Tibial artery (tissue), 4 donors: ENCODE measurements around the gene NPVF.

ENCODE experiments used
- DNase-seq, 2 donors: peaks; one replicate each; pipeline ENCODE4 v3.0.0-alpha.2; 2019
- H3K27ac ChIP-seq, 2 donors: fragments of 200-600 bp; sonication (generic) in 1 of 2; 1 replicate in 1 of 2; 2 replicates in 1 of 2; pipeline ENCODE4 v1.5.1; 2018 to 2019; ENCODE audit warnings: mild to moderate bottlenecking in 1 of 2
- H3K27me3 ChIP-seq, 2 donors: fragments of 200-600 bp; sonication (generic) in 1 of 2; one replicate each; pipeline versions ENCODE4 v1.5.1 to v1.6.0; 2016 to 2019
- H3K36me3 ChIP-seq, 3 donors: fragments of 200-600 bp; sonication (generic) in 2 of 3; one replicate each; pipeline ENCODE4 v1.5.1; 2016 to 2019; ENCODE audit warnings: mild to moderate bottlenecking in 2 of 3
- H3K4me1 ChIP-seq, 4 donors: fragments of 200-600 bp; sonication (generic) in 2 of 4; 1 replicate in 3 of 4; 2 replicates in 1 of 4; pipeline ENCODE4 v1.5.1; 2016 to 2019
- H3K4me3 ChIP-seq, 2 donors: fragments of 200-600 bp; sonication (generic) in 1 of 2; 1 replicate in 1 of 2; 2 replicates in 1 of 2; pipeline ENCODE4 v1.5.1; 2018 to 2019; ENCODE audit warnings: mild to moderate bottlenecking in 2 of 2
- H3K9me3 ChIP-seq, 3 donors: fragments of 200-600 bp; sonication (generic) in 1 of 3; one replicate each; pipeline ENCODE4 v1.5.1; 2016 to 2019
- intact Hi-C: fragments of 100-400 bp; cut with DNase I; formaldehyde crosslinking; loops from one replicate; pipeline ENCODE4 v1.15.0; 2023; ENCODE audit warnings: low total_unique reads
- TF ChIP-seq, protein P1 (sequence below), 2 experiments: fragments of 200-600 bp in 1 of 2; fragments of 450-650 bp in 1 of 2; IDR thresholded peaks; one replicate each; pipeline ENCODE4 v1.5.1; 2017 to 2019; ENCODE audit warnings: antibody characterized with exemption in 2 of 2, mild to moderate bottlenecking in 1 of 2, moderate library complexity in 1 of 2

NPVF gene

GRCh38 chr7:25260862-25261494 lies 32.7 kb upstream of the NPVF start:
- no peak for DNase-seq
- Histone ChIP-seq H3K36me3 (no peaks in the 10 kb centered on the region), H3K27me3 (no peaks in the 10 kb centered on the region), H3K9me3 (no peaks in the 10 kb centered on the region), H3K4me3 (no peak overlapping the region), H3K27ac (no peak overlapping the region), H3K4me1 (no peaks in the 10 kb centered on the region)
- TF ChIP-seq, protein P1, sequence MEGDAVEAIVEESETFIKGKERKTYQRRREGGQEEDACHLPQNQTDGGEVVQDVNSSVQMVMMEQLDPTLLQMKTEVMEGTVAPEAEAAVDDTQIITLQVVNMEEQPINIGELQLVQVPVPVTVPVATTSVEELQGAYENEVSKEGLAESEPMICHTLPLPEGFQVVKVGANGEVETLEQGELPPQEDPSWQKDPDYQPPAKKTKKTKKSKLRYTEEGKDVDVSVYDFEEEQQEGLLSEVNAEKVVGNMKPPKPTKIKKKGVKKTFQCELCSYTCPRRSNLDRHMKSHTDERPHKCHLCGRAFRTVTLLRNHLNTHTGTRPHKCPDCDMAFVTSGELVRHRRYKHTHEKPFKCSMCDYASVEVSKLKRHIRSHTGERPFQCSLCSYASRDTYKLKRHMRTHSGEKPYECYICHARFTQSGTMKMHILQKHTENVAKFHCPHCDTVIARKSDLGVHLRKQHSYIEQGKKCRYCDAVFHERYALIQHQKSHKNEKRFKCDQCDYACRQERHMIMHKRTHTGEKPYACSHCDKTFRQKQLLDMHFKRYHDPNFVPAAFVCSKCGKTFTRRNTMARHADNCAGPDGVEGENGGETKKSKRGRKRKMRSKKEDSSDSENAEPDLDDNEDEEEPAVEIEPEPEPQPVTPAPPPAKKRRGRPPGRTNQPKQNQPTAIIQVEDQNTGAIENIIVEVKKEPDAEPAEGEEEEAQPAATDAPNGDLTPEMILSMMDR (IDR thresholded peaks at IDR 0.05), result no peak
- intact Hi-C loops, result loop anchor here (5.0 kb wide), 1 partner anchor 306 kb away; no protein-coding TSS in a partner anchor

DNA sequence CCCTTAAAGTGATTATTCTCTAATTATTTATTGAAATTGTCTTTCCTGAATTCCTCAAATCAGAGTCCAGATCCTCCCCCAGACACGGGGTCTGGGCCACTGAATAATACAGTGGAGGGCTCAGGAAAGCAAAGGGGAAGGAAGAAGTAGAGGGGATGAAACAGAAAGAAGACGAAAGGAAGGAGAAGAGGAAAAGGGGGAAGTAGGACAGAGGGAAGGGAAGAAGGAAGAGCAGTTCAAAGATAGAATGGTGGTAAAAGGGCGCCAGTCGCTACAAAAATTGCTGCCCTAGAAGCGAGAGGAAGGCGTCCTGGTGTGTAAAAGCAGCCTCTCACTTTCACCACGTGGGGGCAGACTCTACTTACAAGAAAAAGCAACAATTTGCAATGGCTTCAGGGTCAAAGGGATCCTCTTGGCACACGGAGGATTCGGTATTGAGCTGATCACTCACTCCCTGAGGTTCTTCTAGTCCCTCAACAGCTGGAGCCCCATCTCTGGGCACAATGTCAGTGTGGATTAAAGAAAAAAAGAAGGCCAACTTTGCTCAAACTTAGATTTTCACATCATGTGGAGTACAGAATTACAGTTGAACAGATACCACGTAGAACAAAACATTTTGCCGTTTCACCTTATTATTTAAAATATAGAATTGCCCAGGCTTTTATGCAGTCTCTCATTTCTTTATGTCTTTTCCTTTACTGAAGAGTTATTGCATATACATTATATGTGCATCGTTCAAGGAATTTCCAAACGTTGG lies 31.4 kb upstream of the NPVF start:
- Histone ChIP-seq H3K27me3 (no peaks in the 10 kb centered on the region), H3K4me1 (no peaks in the 10 kb centered on the region), H3K9me3 (no peaks in the 10 kb centered on the region), H3K27ac (no peak overlapping the region), H3K4me3 (no peak overlapping the region), H3K36me3 (no peaks in the 10 kb centered on the region)
- intact Hi-C loops, result loop anchor here (2.0 to 5.0 kb wide), 3 partner anchors 129 to 593 kb away; no protein-coding TSS in a partner anchor
- peak; percentile 66 to 76 for DNase-seq
- TF ChIP-seq, protein P1 (IDR thresholded peaks at IDR 0.05), result peak; percentile 75 to 80

DNA sequence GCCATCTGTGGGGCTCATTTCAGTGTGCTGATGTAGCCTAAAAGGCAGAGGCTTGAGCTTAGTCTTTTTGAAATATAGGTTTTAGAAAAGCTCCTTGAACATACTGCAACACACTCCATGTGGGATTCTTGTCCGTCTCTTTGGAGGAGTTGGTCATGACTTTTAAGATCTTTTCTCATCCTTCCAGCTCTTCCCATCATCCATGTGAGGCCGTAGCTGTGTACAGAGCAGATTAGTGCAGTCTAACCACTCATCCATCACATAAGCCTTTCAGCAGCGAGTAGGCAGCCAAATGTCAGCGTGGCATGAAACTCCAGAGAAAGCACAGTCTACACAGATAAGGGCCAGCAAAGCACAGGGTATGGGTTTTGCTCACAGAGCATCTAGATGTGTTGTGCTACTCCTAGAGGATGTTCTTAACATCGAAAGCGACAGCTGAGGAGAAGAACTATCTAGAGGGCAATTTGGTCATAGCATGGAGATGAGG lies 28.1 kb upstream of the NPVF start:
- no peak for DNase-seq
- Histone ChIP-seq H3K36me3 (no peaks in the 10 kb centered on the region), H3K27ac (no peak overlapping the region), H3K4me1 (no peaks in the 10 kb centered on the region), H3K27me3 (no peaks in the 10 kb centered on the region), H3K9me3 (no peaks in the 10 kb centered on the region), H3K4me3 (no peak overlapping the region)
- intact Hi-C loops, result loop anchor here (5.0 kb wide), 1 partner anchor 596 kb away; no protein-coding TSS in a partner anchor
- TF ChIP-seq, protein P1 (IDR thresholded peaks at IDR 0.05), result no peak

DNA sequence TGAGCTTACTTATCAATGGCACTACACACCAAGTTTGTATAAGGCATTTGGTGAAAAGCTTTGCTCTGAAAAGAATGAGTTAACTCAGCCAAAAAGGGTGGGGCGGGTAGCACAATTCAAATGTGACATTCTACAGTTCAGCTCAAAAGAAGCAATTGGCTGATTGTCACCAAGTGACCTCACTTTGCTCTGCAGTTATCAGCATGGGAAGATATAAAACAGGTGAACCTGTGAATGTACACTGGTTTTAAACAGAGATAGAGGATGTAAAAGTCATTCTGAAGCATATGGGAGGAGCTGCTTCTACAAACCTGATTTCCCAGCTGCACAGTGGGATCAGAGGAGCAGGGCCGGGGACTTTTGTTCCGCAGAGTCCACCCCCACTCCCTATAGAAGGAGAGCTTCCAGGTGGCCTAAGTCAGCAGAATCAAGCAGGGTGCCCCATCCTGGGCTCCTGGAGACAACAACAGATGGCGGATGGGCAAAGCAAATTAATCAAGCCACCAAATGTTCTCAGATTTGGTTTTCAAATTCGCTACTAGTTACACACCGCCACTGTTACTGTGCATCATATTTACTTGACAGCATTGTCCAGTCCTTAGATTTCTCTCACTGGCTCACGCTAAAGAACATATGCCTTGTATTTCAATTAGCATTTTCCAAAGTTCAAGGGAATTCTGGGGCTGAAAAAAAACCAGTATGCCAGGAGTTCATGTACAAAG lies 27.5 kb upstream of the NPVF start:
- DNase-seq, result no peak
- intact Hi-C loops, result loop anchor here (5.0 kb wide), 1 partner anchor 597 kb away; no protein-coding TSS in a partner anchor

DNA sequence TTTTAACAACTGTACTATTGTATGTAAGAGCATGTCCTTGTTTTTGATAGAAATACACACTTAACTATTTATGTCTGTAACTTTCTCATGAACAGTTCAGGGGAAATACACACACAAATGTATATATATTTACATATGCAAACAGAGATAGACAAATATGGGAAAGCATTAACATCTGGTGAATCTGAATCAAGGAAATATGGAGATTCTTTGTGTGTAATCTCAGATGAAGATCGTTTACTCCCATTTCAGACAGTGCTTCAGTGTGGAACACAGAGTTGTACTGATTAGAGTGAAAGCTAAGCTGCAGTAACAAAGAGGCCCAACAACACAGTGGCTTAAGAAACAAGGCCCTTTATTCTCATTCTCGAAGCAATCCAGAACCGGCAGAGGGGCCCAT lies 26.3 kb upstream of the NPVF start:
- intact Hi-C loops, result loop anchor here (5.0 kb wide), 1 partner anchor 598 kb away; no protein-coding TSS in a partner anchor
- Histone ChIP-seq H3K9me3 (no peaks in the 10 kb centered on the region), H3K27ac (no peak overlapping the region), H3K4me3 (no peak overlapping the region), H3K27me3 (no peaks in the 10 kb centered on the region), H3K4me1 (no peaks in the 10 kb centered on the region), H3K36me3 (no peaks in the 10 kb centered on the region)
- DNase-seq, result no peak
- TF ChIP-seq, protein P1 (IDR thresholded peaks at IDR 0.05), result no peak

More for the DNA sequence above, 27.5 kb upstream of the NPVF start:
- H3K4me1 ChIP-seq, result no peaks in the 10 kb centered on the region
- H3K27me3 ChIP-seq, result no peaks in the 10 kb centered on the region
- no peaks in the 10 kb centered on the region for H3K36me3 ChIP-seq
- TF ChIP-seq, protein P1 (IDR thresholded peaks at IDR 0.05), result no peak
- H3K4me3 ChIP-seq, result no peak overlapping the region
- H3K9me3 ChIP-seq, result no peaks in the 10 kb centered on the region
- no peak overlapping the region for H3K27ac ChIP-seq
